GM23338 (cell line): Measurements from ENCODE around the gene TRPM2.
A peak's percentile ranks its signal among the peaks of the same experiment; 100 is the strongest.

Experiments used
- CREB1 ChIP-seq: fragments of 250-450 bp; sonication (Bioruptor Pico); IDR thresholded peaks from 2 replicates; pipeline ENCODE4 v1.5.0; 2020; ENCODE audit warnings: low read depth, mild to moderate bottlenecking, moderate library complexity
- EZH2 ChIP-seq: fragments of 200-600 bp; sonication (generic); IDR thresholded peaks from one replicate; pipeline ENCODE4 v1.8.0; 2017; ENCODE audit warnings: antibody characterized with exemption, mild to moderate bottlenecking, low read depth; ENCODE audit not compliant: unreplicated experiment
- EZH2phosphoT487 ChIP-seq: fragments of 200-600 bp; sonication (generic); IDR thresholded peaks from one replicate; pipeline ENCODE4 v1.8.1; 2018; ENCODE audit warnings: antibody characterized with exemption; ENCODE audit not compliant: unreplicated experiment
- JUNB ChIP-seq: IDR thresholded peaks from one replicate; pipeline ENCODE4 v1.6.1; 2016; ENCODE audit warnings: antibody characterized with exemption; ENCODE audit not compliant: unreplicated experiment
- POLR2AphosphoS5 ChIP-seq: IDR thresholded peaks from 2 replicates; pipeline ENCODE4 v1.6.1; 2016; ENCODE audit warnings: antibody characterized with exemption, low read depth
- TF ChIP-seq, protein P1 (sequence below), 2 experiments: fragments of 200-600 bp in 1 of 2; sonication (generic) in 1 of 2; conservative IDR thresholded peaks; 2 replicates each; pipeline versions ENCODE4 v1.5.1 to v1.6.1; 2016 to 2017; ENCODE audit warnings: antibody characterized with exemption in 2 of 2, low read depth in 2 of 2, mild to moderate bottlenecking in 2 of 2, moderate library complexity in 1 of 2
- TF ChIP-seq, protein P2 (sequence below): IDR thresholded peaks from one replicate; pipeline ENCODE4 v1.6.1; 2018; ENCODE audit warnings: antibody characterized with exemption; ENCODE audit not compliant: unreplicated experiment
- TF ChIP-seq, protein P3 (sequence below): fragments of 250-450 bp; sonication (Bioruptor Pico); IDR thresholded peaks from 2 replicates; pipeline ENCODE4 v1.5.0; 2020; ENCODE audit warnings: mild to moderate bottlenecking, moderate library complexity

DNA sequence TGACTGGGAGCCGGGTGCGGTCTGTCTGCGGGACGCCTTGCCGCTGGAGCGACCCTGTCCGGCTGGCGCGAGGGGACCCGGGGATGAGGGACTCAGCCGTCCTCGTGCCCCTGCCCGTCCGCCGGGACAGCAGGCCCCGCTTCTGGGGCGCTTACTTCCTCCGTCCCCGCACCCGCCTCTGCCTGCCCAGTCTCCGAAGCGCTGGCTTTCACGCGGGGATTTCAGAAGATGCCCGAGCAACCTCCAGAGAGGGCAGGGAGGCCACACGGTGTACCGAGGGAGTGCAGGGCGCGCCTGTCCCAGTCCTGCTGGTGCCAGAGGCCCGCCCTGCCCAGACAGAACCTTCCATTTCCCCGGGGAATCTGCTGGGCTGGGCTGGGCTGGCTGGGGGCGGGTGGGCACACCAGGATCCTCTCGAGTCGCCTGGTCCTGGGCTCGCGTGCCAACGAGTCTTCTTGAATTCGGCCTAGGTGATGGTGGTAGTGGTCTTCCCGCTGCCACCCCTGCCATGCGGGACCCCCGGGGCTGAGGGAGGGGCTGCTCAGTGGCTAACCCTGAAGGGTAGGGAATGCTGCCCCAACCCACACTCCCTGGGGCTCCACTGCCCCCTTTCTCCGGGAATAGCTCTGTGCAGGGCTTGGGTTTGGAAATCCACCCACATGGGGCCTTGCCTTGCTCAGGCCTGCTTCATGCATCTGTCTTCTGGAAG is 2.5 kb upstream of the TRPM2 start:
- TF ChIP-seq, protein P1, sequence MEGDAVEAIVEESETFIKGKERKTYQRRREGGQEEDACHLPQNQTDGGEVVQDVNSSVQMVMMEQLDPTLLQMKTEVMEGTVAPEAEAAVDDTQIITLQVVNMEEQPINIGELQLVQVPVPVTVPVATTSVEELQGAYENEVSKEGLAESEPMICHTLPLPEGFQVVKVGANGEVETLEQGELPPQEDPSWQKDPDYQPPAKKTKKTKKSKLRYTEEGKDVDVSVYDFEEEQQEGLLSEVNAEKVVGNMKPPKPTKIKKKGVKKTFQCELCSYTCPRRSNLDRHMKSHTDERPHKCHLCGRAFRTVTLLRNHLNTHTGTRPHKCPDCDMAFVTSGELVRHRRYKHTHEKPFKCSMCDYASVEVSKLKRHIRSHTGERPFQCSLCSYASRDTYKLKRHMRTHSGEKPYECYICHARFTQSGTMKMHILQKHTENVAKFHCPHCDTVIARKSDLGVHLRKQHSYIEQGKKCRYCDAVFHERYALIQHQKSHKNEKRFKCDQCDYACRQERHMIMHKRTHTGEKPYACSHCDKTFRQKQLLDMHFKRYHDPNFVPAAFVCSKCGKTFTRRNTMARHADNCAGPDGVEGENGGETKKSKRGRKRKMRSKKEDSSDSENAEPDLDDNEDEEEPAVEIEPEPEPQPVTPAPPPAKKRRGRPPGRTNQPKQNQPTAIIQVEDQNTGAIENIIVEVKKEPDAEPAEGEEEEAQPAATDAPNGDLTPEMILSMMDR (conservative IDR thresholded peaks at IDR 0.05; ENCODE audit: low read depth in 2 of 2), result peak in 1 of 2 experiments; percentile 28; a peak in 1 of 4 replicates
- TF ChIP-seq EZH2, result peak; percentile 45
- TF ChIP-seq EZH2phosphoT487, result no peak
- no peak for TF ChIP-seq POLR2AphosphoS5
- TF ChIP-seq, protein P2, sequence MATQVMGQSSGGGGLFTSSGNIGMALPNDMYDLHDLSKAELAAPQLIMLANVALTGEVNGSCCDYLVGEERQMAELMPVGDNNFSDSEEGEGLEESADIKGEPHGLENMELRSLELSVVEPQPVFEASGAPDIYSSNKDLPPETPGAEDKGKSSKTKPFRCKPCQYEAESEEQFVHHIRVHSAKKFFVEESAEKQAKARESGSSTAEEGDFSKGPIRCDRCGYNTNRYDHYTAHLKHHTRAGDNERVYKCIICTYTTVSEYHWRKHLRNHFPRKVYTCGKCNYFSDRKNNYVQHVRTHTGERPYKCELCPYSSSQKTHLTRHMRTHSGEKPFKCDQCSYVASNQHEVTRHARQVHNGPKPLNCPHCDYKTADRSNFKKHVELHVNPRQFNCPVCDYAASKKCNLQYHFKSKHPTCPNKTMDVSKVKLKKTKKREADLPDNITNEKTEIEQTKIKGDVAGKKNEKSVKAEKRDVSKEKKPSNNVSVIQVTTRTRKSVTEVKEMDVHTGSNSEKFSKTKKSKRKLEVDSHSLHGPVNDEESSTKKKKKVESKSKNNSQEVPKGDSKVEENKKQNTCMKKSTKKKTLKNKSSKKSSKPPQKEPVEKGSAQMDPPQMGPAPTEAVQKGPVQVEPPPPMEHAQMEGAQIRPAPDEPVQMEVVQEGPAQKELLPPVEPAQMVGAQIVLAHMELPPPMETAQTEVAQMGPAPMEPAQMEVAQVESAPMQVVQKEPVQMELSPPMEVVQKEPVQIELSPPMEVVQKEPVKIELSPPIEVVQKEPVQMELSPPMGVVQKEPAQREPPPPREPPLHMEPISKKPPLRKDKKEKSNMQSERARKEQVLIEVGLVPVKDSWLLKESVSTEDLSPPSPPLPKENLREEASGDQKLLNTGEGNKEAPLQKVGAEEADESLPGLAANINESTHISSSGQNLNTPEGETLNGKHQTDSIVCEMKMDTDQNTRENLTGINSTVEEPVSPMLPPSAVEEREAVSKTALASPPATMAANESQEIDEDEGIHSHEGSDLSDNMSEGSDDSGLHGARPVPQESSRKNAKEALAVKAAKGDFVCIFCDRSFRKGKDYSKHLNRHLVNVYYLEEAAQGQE, result no peak
- no peak for TF ChIP-seq JUNB
- TF ChIP-seq, protein P3, sequence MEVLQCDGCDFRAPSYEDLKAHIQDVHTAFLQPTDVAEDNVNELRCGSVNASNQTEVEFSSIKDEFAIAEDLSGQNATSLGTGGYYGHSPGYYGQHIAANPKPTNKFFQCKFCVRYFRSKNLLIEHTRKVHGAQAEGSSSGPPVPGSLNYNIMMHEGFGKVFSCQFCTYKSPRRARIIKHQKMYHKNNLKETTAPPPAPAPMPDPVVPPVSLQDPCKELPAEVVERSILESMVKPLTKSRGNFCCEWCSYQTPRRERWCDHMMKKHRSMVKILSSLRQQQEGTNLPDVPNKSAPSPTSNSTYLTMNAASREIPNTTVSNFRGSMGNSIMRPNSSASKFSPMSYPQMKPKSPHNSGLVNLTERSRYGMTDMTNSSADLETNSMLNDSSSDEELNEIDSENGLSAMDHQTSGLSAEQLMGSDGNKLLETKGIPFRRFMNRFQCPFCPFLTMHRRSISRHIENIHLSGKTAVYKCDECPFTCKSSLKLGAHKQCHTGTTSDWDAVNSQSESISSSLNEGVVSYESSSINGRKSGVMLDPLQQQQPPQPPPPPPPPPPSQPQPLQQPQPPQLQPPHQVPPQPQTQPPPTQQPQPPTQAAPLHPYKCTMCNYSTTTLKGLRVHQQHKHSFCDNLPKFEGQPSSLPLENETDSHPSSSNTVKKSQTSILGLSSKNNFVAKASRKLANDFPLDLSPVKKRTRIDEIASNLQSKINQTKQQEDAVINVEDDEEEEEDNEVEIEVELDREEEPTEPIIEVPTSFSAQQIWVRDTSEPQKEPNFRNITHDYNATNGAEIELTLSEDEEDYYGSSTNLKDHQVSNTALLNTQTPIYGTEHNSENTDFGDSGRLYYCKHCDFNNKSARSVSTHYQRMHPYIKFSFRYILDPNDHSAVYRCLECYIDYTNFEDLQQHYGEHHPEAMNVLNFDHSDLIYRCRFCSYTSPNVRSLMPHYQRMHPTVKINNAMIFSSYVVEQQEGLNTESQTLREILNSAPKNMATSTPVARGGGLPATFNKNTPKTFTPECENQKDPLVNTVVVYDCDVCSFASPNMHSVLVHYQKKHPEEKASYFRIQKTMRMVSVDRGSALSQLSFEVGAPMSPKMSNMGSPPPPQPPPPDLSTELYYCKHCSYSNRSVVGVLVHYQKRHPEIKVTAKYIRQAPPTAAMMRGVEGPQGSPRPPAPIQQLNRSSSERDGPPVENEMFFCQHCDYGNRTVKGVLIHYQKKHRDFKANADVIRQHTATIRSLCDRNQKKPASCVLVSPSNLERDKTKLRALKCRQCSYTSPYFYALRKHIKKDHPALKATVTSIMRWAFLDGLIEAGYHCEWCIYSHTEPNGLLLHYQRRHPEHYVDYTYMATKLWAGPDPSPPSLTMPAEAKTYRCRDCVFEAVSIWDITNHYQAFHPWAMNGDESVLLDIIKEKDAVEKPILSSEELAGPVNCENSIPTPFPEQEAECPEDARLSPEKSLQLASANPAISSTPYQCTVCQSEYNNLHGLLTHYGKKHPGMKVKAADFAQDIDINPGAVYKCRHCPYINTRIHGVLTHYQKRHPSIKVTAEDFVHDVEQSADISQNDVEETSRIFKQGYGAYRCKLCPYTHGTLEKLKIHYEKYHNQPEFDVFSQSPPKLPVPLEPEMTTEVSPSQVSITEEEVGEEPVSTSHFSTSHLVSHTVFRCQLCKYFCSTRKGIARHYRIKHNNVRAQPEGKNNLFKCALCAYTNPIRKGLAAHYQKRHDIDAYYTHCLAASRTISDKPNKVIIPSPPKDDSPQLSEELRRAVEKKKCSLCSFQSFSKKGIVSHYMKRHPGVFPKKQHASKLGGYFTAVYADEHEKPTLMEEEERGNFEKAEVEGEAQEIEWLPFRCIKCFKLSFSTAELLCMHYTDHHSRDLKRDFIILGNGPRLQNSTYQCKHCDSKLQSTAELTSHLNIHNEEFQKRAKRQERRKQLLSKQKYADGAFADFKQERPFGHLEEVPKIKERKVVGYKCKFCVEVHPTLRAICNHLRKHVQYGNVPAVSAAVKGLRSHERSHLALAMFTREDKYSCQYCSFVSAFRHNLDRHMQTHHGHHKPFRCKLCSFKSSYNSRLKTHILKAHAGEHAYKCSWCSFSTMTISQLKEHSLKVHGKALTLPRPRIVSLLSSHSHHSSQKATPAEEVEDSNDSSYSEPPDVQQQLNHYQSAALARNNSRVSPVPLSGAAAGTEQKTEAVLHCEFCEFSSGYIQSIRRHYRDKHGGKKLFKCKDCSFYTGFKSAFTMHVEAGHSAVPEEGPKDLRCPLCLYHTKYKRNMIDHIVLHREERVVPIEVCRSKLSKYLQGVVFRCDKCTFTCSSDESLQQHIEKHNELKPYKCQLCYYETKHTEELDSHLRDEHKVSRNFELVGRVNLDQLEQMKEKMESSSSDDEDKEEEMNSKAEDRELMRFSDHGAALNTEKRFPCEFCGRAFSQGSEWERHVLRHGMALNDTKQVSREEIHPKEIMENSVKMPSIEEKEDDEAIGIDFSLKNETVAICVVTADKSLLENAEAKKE (CRISPR knock-in tag), result no peak
- no peak for TF ChIP-seq CREB1
